ENCODE measurements around the gene MFSD12. TPM values are rescaled to one million over a fixed set of nuclear protein-coding genes. Genes with fewer than 3 reads are reported as not detected.

Gene MFSD12
- total RNA-seq, 4 donors from 2014 or later = 22.3 to 77.3 (median 48.7) TPM

DNA sequence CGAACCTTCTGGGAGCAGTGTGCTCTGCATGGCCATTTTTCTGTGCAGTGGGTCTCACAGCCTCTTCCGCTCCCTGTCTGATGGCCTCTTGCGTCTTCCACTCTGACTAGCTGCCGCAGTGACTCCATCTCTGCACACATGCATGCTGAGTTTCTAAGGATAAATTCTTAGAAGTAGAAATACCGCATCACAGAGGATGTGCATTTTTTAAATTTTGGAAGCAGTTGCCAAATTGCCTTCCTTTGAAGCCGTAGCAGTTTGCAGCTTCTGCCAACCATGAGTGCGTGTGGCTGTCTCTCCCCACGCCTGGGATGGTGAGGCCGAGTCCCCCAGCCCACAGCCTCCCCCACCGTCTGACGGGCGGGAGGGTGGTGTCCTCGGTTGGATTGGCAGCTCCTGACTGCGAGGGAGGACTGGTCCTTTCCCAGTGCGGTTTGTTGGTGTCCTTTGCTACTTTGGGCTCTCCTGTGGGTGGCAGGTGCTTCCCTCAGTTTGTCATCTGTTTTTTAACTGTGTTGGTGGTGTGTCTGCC lies 41.4 kb downstream of the MFSD12 start:
- intact Hi-C loops (cut with DNase I; ENCODE audit: low total_unique reads) (no loop called here), in situ Hi-C loops (cut with MboI; ENCODE audit: low sequenced_read_pairs in 4 of 4) (no loop called here)
- ATAC-seq (no peak), DNase-seq (no peak)
- Histone ChIP-seq H3K27ac (peak overlapping the region in 2 of 4 donors; percentile 47 to 52), H3K27me3 (no peaks in the 10 kb centered on the region), H3K4me1 (peaks cover 10 to 23% of the 10 kb centered on the region in 2 donors), H3K4me3 (no peak overlapping the region), H3K36me3 (no peaks in the 10 kb centered on the region), H3K9me3 (no peaks in the 10 kb centered on the region)
- no peak for TF ChIP-seq POLR2A (IDR thresholded peaks at IDR 0.05)
- TF ChIP-seq, protein P1, sequence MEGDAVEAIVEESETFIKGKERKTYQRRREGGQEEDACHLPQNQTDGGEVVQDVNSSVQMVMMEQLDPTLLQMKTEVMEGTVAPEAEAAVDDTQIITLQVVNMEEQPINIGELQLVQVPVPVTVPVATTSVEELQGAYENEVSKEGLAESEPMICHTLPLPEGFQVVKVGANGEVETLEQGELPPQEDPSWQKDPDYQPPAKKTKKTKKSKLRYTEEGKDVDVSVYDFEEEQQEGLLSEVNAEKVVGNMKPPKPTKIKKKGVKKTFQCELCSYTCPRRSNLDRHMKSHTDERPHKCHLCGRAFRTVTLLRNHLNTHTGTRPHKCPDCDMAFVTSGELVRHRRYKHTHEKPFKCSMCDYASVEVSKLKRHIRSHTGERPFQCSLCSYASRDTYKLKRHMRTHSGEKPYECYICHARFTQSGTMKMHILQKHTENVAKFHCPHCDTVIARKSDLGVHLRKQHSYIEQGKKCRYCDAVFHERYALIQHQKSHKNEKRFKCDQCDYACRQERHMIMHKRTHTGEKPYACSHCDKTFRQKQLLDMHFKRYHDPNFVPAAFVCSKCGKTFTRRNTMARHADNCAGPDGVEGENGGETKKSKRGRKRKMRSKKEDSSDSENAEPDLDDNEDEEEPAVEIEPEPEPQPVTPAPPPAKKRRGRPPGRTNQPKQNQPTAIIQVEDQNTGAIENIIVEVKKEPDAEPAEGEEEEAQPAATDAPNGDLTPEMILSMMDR (IDR thresholded peaks at IDR 0.05 in 4 of 5, conservative IDR thresholded peaks at IDR 0.05 in 1 of 5) = no peak

DNA sequence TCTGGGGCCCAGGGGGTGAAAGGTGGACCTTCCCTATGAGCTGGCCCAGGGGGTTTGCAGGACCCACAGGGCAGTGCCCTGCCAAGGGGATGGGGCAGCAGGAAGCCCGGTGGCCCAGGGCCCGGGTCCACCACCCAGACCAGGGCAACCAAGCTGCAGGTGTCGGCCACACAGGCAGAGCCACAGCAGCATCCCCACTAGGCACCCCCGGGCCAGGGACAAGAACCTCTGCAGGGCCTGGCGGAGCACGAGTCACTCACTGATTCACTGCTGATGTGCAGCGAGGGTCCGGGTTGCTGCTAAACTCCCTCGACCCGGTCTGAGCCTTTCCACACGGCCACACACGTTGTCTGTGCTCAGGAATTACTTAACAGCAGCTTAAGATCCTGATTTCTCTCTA lies 42.5 kb downstream of the MFSD12 start:
- H3K4me1 ChIP-seq = peaks cover 10 to 23% of the 10 kb centered on the region in 2 donors
- H3K36me3 ChIP-seq = no peaks in the 10 kb centered on the region
- intact Hi-C loops (cut with DNase I; ENCODE audit: low total_unique reads) (no loop called here), in situ Hi-C loops (cut with MboI; ENCODE audit: low sequenced_read_pairs in 4 of 4) (no loop called here)
- no peaks in the 10 kb centered on the region for H3K27me3 ChIP-seq
- no peak overlapping the region for H3K27ac ChIP-seq
- no peaks in the 10 kb centered on the region for H3K9me3 ChIP-seq
- TF ChIP-seq, protein P1 (IDR thresholded peaks at IDR 0.05 in 4 of 5, conservative IDR thresholded peaks at IDR 0.05 in 1 of 5) = no peak
- no peak for TF ChIP-seq POLR2A (IDR thresholded peaks at IDR 0.05)
- DNase-seq (no peak), ATAC-seq (no peak)
- no peak overlapping the region for H3K4me3 ChIP-seq

DNA sequence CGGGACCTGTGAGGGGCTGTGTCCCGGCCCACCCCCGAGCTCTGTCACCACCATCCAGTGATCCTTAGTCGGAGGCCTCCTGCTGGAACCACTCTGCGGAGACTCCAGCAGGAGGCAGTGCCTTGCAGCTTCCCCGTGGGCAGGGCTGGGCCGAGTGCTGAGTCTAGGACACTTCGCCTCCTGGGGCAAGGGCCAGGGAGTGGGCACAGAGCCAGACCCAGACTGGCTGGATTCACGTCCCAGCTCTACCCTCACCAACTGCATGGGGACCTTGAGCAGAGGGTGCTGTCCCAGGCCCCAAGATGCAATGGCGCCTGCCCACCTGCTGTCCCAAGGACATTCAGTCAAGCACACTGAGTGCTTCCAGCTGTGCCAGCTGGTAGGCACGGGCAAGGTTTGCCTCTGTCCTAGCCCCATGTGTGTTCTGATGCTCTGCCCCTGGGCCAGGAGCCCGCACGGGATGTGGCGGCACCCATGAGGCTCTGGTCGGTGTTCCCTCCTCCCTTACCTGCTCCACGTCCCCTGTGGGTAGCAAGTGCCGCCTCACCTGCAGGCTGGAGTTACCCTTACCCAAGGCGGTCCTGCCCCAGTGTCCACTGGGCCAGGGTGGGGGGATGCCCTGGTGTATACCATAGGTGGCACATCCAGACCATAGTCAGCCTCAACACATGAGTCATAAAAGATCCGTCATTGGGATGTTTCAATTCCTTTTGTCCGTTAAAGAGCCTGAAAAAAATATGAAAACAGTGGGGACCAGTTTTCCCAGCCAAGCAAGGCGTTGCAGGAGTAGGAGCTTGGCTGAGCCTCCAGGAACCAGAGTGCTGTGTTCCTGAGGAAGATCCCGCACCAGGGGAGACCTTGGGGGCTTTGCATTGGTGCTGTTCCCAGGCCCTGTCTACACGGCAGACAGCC lies 43.9 kb downstream of the MFSD12 start:
- TF ChIP-seq, protein P1 (IDR thresholded peaks at IDR 0.05 in 4 of 5, conservative IDR thresholded peaks at IDR 0.05 in 1 of 5) = no peak
- no peak for TF ChIP-seq POLR2A (IDR thresholded peaks at IDR 0.05)
- no peaks in the 10 kb centered on the region for H3K27me3 ChIP-seq
- intact Hi-C loops (cut with DNase I; ENCODE audit: low total_unique reads) = no loop called here
- H3K4me1 ChIP-seq = peaks cover 10 to 28% of the 10 kb centered on the region in 2 donors
- DNase-seq (peak in 1 of 2 donors; percentile 25), ATAC-seq (no peak)
- H3K36me3 ChIP-seq = no peaks in the 10 kb centered on the region
- H3K9me3 ChIP-seq = no peaks in the 10 kb centered on the region
- no peak overlapping the region for H3K27ac ChIP-seq
- no peak overlapping the region for H3K4me3 ChIP-seq
- in situ Hi-C loops (cut with MboI; ENCODE audit: low sequenced_read_pairs in 4 of 4) = no loop called here

DNA sequence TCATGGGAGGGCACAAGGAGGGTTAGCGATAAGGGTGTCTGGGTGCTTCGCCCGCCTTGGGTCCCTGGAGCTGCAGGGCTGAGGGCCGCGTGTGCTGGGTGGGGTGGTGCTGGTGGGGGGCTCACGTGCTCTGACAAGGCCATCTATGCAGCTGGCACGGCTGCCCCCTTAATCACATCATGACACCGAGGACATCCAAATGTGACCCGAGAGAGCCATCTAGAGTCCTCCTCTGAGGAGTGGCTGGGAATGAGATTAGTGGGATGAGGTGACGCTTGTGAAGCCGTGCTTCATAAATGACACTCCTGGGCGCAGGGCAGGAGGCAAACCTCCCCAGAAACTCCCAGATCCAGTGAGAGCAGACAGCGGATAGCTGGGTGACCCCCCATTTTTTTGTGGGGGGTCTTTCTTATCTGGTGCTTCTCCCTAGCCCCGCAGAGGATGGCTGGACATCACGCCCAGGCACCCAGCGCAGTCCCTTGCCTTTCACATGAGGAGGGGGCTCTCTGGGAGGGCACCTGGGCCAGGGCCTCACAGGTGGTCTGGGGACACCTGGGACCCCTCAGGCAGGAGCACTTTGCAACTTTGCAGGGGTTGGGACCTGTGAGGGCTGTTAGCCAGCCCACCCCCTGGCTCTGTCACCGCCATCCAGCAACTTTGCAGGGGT lies 44.7 kb downstream of the MFSD12 start:
- peaks cover 10 to 34% of the 10 kb centered on the region in 2 donors for H3K4me1 ChIP-seq
- no peak for ATAC-seq
- H3K27ac ChIP-seq = no peak overlapping the region
- intact Hi-C loops (cut with DNase I; ENCODE audit: low total_unique reads) (no loop called here), in situ Hi-C loops (cut with MboI; ENCODE audit: low sequenced_read_pairs in 4 of 4) (no loop called here)
- no peak overlapping the region for H3K4me3 ChIP-seq
- no peak for DNase-seq
- H3K27me3 ChIP-seq = no peaks in the 10 kb centered on the region
- no peaks in the 10 kb centered on the region for H3K9me3 ChIP-seq
- H3K36me3 ChIP-seq = no peaks in the 10 kb centered on the region
- TF ChIP-seq, protein P1 (IDR thresholded peaks at IDR 0.05 in 4 of 5, conservative IDR thresholded peaks at IDR 0.05 in 1 of 5) = no peak
- TF ChIP-seq POLR2A (IDR thresholded peaks at IDR 0.05) = no peak
